CD4-positive, alpha-beta T cell treated with Interleukin-6 for 4 hours (primary cell): Measurements from ENCODE around the gene USP20.

Source experiments
- DNase-seq: peaks from one replicate; pipeline ENCODE4 v3.0.0-alpha.2; 2020; ENCODE audit warnings: mixed read lengths

The USP20 gene

GRCh38 chr9:129875687-129876395, 40.6 kb downstream of the USP20 start:
- DNase-seq: no peak

- no peak for DNase-seq
These were observed 41.6 kb downstream of the USP20 start for GRCh38 chr9:129876815-129877214.

- no peak for DNase-seq
These were observed 43.0 kb downstream of the USP20 start for GRCh38 chr9:129878291-129878690.

GRCh38 chr9:129879103-129879699, 43.9 kb downstream of the USP20 start:
- no peak for DNase-seq

GRCh38 chr9:129879991-129880653, 44.9 kb downstream of the USP20 start:
- DNase-seq: no peak

- DNase-seq: no peak
These were observed 45.6 kb downstream of the USP20 start for GRCh38 chr9:129880654-129881546.

GRCh38 chr9:129881547-129882324, 46.5 kb downstream of the USP20 start:
- no peak for DNase-seq

GRCh38 chr9:129884220-129885017, 49.2 kb downstream of the USP20 start:
- DNase-seq: peak; percentile 99

GRCh38 chr9:129885018-129885669, 49.9 kb downstream of the USP20 start:
- peak; percentile 55 for DNase-seq

- peak; percentile 93 for DNase-seq
These were observed 50.4 kb downstream of the USP20 start for GRCh38 chr9:129885670-129886106.

- peak; percentile 71 for DNase-seq
These were observed 51.2 kb downstream of the USP20 start for GRCh38 chr9:129886226-129887174.

- DNase-seq: peak; percentile 60
These were observed 52.4 kb downstream of the USP20 start for GRCh38 chr9:129887334-129888292.

GRCh38 chr9:129888293-129889121, 53.2 kb downstream of the USP20 start:
- DNase-seq: peak; percentile 93

- DNase-seq: peak; percentile 50
These were observed 54.1 kb downstream of the USP20 start for GRCh38 chr9:129889122-129889940.

GRCh38 chr9:129889941-129890717, 54.9 kb downstream of the USP20 start:
- DNase-seq: peak; percentile 82
